SH-SY5Y (cell line): Measurements from ENCODE around the gene HPSE.

Experiments
- GATA2 ChIP-seq: IDR thresholded peaks from 2 replicates; pipeline ENCODE4 v1.6.1; 2011; ENCODE audit warnings: mild to moderate bottlenecking, low read depth, low read length
- GATA3 ChIP-seq: IDR thresholded peaks from 2 replicates; pipeline ENCODE4 v1.6.1; 2011; ENCODE audit warnings: low read depth, mild to moderate bottlenecking, low read length, moderate library complexity

DNA sequence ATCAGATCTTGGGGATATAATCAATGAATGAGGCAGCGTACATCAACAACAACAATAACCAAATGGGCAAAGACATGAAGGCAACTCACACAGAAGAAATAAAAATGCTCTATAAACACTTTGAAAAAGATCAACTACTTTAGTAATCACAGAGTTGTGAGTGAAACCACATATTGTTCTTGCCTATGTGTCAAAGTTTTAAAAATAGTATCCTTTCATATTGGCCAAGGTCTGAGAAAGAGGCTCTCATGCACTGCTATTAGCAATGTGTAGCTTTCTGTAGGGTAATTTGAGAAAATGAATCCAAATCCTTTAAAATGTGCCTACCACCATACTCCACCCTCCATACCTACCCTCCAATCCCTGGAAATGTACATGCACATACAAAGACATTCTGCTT lies 75.1 kb downstream of the HPSE start:
- no peak for TF ChIP-seq GATA3
- TF ChIP-seq GATA2, result no peak
